AG09309 (cell line): ENCODE results near the gene SNX2.

Source experiments
- DNase-seq: peaks from one replicate; pipeline ENCODE4 v3.0.0-alpha.2; 2010; ENCODE audit warnings: low read depth
- H3K4me3 ChIP-seq: 2 replicates; pipeline ENCODE4 v1.5.1; 2011; ENCODE audit warnings: mild to moderate bottlenecking, low read depth, low read length, moderate library complexity; ENCODE audit not compliant: control insufficient read depth
- CTCF ChIP-seq: IDR thresholded peaks from 2 replicates; pipeline ENCODE4 v1.5.1; 2011; ENCODE audit warnings: mild to moderate bottlenecking, low read depth, low read length, inconsistent platforms; ENCODE audit not compliant: insufficient read depth, control insufficient read depth; ENCODE audit errors: missing control alignments

Gene SNX2

GRCh38 chr5:122741681-122742080, 33.2 kb upstream of the SNX2 start:
- H3K4me3 ChIP-seq, result no peak overlapping the region
- TF ChIP-seq CTCF, result no peak
- DNase-seq, result no peak

GRCh38 chr5:122743261-122743660, 31.6 kb upstream of the SNX2 start:
- no peak overlapping the region for H3K4me3 ChIP-seq
- TF ChIP-seq CTCF, result no peak
- no peak for DNase-seq

- TF ChIP-seq CTCF, result no peak
- H3K4me3 ChIP-seq, result no peak overlapping the region
- DNase-seq, result no peak
Observed at GRCh38 chr5:122745597-122745996, 29.3 kb upstream of the SNX2 start.

- no peak for DNase-seq
- no peak for TF ChIP-seq CTCF
- H3K4me3 ChIP-seq, result no peak overlapping the region
Observed at GRCh38 chr5:122749886-122750285, 25.0 kb upstream of the SNX2 start.

GRCh38 chr5:122751293-122751782, 23.5 kb upstream of the SNX2 start:
- no peak overlapping the region for H3K4me3 ChIP-seq
- no peak for DNase-seq
- no peak for TF ChIP-seq CTCF

- TF ChIP-seq CTCF, result no peak
- no peak overlapping the region for H3K4me3 ChIP-seq
- no peak for DNase-seq
Observed at GRCh38 chr5:122753500-122753899, 21.4 kb upstream of the SNX2 start.

GRCh38 chr5:122755783-122756182, 19.1 kb upstream of the SNX2 start:
- H3K4me3 ChIP-seq, result no peak overlapping the region
- DNase-seq, result no peak

More at GRCh38 chr5:122755783-122756182, 19.1 kb upstream of the SNX2 start:
- no peak for TF ChIP-seq CTCF
